GM12878 (cell line): ENCODE data around the gene CCDC184.

Experiments used
- BACH1 ChIP-seq: fragments of 450-650 bp; IDR thresholded peaks from 2 replicates; pipeline ENCODE4 v1.6.1; 2017; ENCODE audit warnings: mild to moderate bottlenecking, borderline replicate concordance
- CEBPB ChIP-seq, 2 experiments: fragments of 150-350 bp in 1 of 2; IDR thresholded peaks; 2 replicates each; pipeline ENCODE4 v1.6.1; 2012 to 2014; ENCODE audit warnings: low read depth in 2 of 2, low read length in 2 of 2, borderline replicate concordance in 1 of 2, inconsistent platforms in 1 of 2
- CTCF ChIP-seq, 3 experiments: IDR thresholded peaks in 2 of 3; conservative IDR thresholded peaks in 1 of 3; 2 replicates each; pipeline ENCODE4 v1.5.1; 2011; ENCODE audit warnings: low read depth in 3 of 3, low read length in 3 of 3, mild to moderate bottlenecking in 3 of 3, control low read depth in 2 of 3, moderate library complexity in 2 of 3, inconsistent platforms in 1 of 3, mixed read lengths in 1 of 3; ENCODE audit not compliant: control insufficient read depth in 2 of 3, insufficient read depth in 1 of 3; ENCODE audit errors: extremely low read depth in 1 of 3
- EGR1 ChIP-seq, 2 experiments: IDR thresholded peaks; 1 replicate in 1 of 2; 2 replicates in 1 of 2; pipeline ENCODE4 v1.6.1; 2011 to 2012; ENCODE audit warnings: low read depth in 2 of 2, low read length in 2 of 2, borderline replicate concordance in 1 of 2, mild to moderate bottlenecking in 1 of 2, moderate library complexity in 1 of 2
- ETV6 ChIP-seq, 2 experiments: fragments of 450-650 bp in 1 of 2; IDR thresholded peaks in 1 of 2; conservative IDR thresholded peaks in 1 of 2; 2 replicates each; pipeline ENCODE4 v1.6.1; 2014; ENCODE audit warnings: antibody characterized with exemption in 1 of 2, borderline replicate concordance in 1 of 2, low read depth in 1 of 2, mild to moderate bottlenecking in 1 of 2, moderate library complexity in 1 of 2
- EZH2 ChIP-seq: IDR thresholded peaks from 2 replicates; pipeline ENCODE4 v1.6.1; 2012; ENCODE audit warnings: low read depth, mild to moderate bottlenecking, control low read depth, inconsistent platforms, low read length, borderline replicate concordance; ENCODE audit not compliant: control insufficient read depth
- MYC ChIP-seq: IDR thresholded peaks from 2 replicates; pipeline ENCODE4 v1.6.1; 2011; ENCODE audit warnings: mild to moderate bottlenecking, low read length, moderate library complexity, inconsistent platforms; ENCODE audit not compliant: insufficient read depth, insufficient replicate concordance, insufficient read length, severe bottlenecking
- POLR2A ChIP-seq: IDR thresholded peaks from 2 replicates; pipeline ENCODE4 v1.6.1; 2011; ENCODE audit warnings: low read depth, mild to moderate bottlenecking, low read length
- ZNF384 ChIP-seq: IDR thresholded peaks from 2 replicates; pipeline ENCODE4 v1.6.1; 2012; ENCODE audit warnings: low read depth, mild to moderate bottlenecking, low read length, improper control_type of control experiment, borderline replicate concordance

DNA sequence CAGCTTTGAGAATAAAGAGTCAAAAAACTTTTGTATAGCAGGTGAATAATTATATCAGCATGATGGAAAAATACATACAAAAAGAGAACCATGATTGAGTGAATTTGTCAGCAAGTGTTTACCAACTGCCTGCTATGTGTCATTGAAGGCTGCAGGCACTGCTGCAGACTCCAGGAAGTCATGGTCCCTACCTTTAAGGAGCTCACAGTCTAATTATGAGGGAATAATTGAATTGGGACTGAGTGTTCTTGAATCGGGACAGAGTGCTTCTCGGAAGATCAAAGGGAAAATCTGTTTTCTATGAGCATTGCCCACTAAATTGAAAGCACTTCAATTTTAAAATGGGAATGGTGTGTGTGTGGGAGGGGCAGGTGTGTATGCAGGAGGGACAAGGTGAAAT, 10.2 kb downstream of the CCDC184 start:
- TF ChIP-seq BACH1 (no peak), ZNF384 (no peak), POLR2A (no peak), EGR1 (IDR thresholded peaks at IDR 0.05; ENCODE audit: borderline replicate concordance in 1 of 2, low read depth in 2 of 2, low read length in 2 of 2) (no peak), CEBPB (IDR thresholded peaks at IDR 0.05; ENCODE audit: borderline replicate concordance in 1 of 2, low read depth in 2 of 2, low read length in 2 of 2) (no peak), CTCF (IDR thresholded peaks at IDR 0.05 in 2 of 3, conservative IDR thresholded peaks at IDR 0.05 in 1 of 3; ENCODE audit: control insufficient read depth in 2 of 3, extremely low read depth in 1 of 3, insufficient read depth in 1 of 3, low read depth in 3 of 3, low read length in 3 of 3) (no peak), MYC (no peak), EZH2 (no peak), ETV6 (conservative IDR thresholded peaks at IDR 0.05 in 1 of 2, IDR thresholded peaks at IDR 0.05 in 1 of 2; ENCODE audit: borderline replicate concordance in 1 of 2, low read depth in 1 of 2) (no peak)
